Frontal cortex (tissue), 4 donors: ENCODE measurements around the gene FGFRL1. TPM values are rescaled to one million over a fixed set of nuclear protein-coding genes. Genes with fewer than 3 reads are reported as not detected.

Experiments
- DNase-seq, 2 donors: peaks; one replicate each; pipeline ENCODE4 v3.0.0; 2012; ENCODE audit warnings: low spot score in 2 of 2
- FAIRE-seq: peaks from 2 replicates; lab custom pipeline; 2012; peaks lifted over from hg19 to GRCh38; lab: Jason Lieb, UNC
- total RNA-seq: library from RNA; depleted of rRNA; stranded (reverse); fragments of >200 nt; gene quantifications from one replicate; pipeline ENCODE4 v1.2.3, GENCODE V29; 2014
- donor health status: control.
- donor health status: control.
- donor health status: control.

FGFRL1 gene
- total RNA-seq, 1 donor from 2014 or later: 2.0 TPM

- FAIRE-seq: no peak
- no peak for DNase-seq
Observed at GRCh38 chr4:1019320-1019719, 7.9 kb downstream of the FGFRL1 start.

GRCh38 chr4:1019729-1020470, 8.5 kb downstream of the FGFRL1 start:
- FAIRE-seq: no peak
- DNase-seq: no peak

- FAIRE-seq: no peak
- DNase-seq: no peak
Observed at GRCh38 chr4:1021386-1022050, 10.1 kb downstream of the FGFRL1 start.

- DNase-seq (no peak), FAIRE-seq (no peak)
Observed at GRCh38 chr4:1022051-1022738, 10.8 kb downstream of the FGFRL1 start.

- DNase-seq: no peak
- no peak for FAIRE-seq
Observed at GRCh38 chr4:1022739-1023066, 11.3 kb downstream of the FGFRL1 start.

- FAIRE-seq (no peak), DNase-seq (no peak)
Observed at GRCh38 chr4:1023075-1023640, 11.7 kb downstream of the FGFRL1 start.

GRCh38 chr4:1023895-1024740, 12.7 kb downstream of the FGFRL1 start:
- no peak for DNase-seq

GRCh38 chr4:1024882-1025545, 13.6 kb downstream of the FGFRL1 start:
- no peak for DNase-seq
- no peak for FAIRE-seq

More at GRCh38 chr4:1023895-1024740, 12.7 kb downstream of the FGFRL1 start:
- FAIRE-seq: no peak

GRCh38 chr4:1026115-1026514, 14.7 kb downstream of the FGFRL1 start:
- FAIRE-seq: no peak

GRCh38 chr4:1027219-1027914, 15.9 kb downstream of the FGFRL1 start:
- FAIRE-seq (no peak), DNase-seq (no peak)

More at GRCh38 chr4:1026115-1026514, 14.7 kb downstream of the FGFRL1 start:
- DNase-seq: no peak

- DNase-seq: no peak
- no peak for FAIRE-seq
Observed at GRCh38 chr4:1027915-1028238, 16.5 kb downstream of the FGFRL1 start.

GRCh38 chr4:1028574-1029220, 17.3 kb downstream of the FGFRL1 start:
- no peak for DNase-seq
- FAIRE-seq: no peak

- DNase-seq: no peak
- no peak for FAIRE-seq
Observed at GRCh38 chr4:1029529-1029928, 18.1 kb downstream of the FGFRL1 start.

GRCh38 chr4:1030031-1030430, 18.6 kb downstream of the FGFRL1 start:
- DNase-seq (no peak), FAIRE-seq (no peak)

- DNase-seq: no peak
- FAIRE-seq: no peak
Observed at GRCh38 chr4:1030559-1030958, 19.1 kb downstream of the FGFRL1 start.

GRCh38 chr4:1031346-1031745, 19.9 kb downstream of the FGFRL1 start:
- FAIRE-seq (no peak), DNase-seq (no peak)

GRCh38 chr4:1031956-1032795, 20.8 kb downstream of the FGFRL1 start:
- no peak for DNase-seq

GRCh38 chr4:1032861-1033260, 21.4 kb downstream of the FGFRL1 start:
- FAIRE-seq (no peak), DNase-seq (no peak)

More at GRCh38 chr4:1031956-1032795, 20.8 kb downstream of the FGFRL1 start:
- FAIRE-seq: no peak
